Osteoblast (primary cell): ENCODE data around the gene FKBP10. TPM values are rescaled to one million over a fixed set of nuclear protein-coding genes. Genes with fewer than 3 reads are reported as not detected.
"Not testable (repeated sequence)": the region's sequence is repeated elsewhere in the genome, so short reads cannot be mapped to it uniquely, and the experiment has no call there.

ENCODE experiments used
- DNase-seq: peaks from one replicate; pipeline ENCODE4 v3.0.0; 2011; ENCODE audit warnings: low spot score, mixed read lengths; ENCODE audit not compliant: insufficient read length; ENCODE audit errors: missing footprints
- H2AFZ ChIP-seq: 2 replicates; pipeline ENCODE4 v1.6.0; 2011; ENCODE audit warnings: mild to moderate bottlenecking, low read length
- H3K27ac ChIP-seq: 2 replicates; pipeline ENCODE4 v1.5.1; 2011; ENCODE audit warnings: mild to moderate bottlenecking, low read depth, low read length, moderate library complexity
- H3K27me3 ChIP-seq: 2 replicates; pipeline ENCODE4 v1.6.0; 2012; ENCODE audit warnings: mild to moderate bottlenecking, control low read depth, inconsistent platforms, low read length, moderate library complexity; ENCODE audit not compliant: insufficient read depth
- H3K36me3 ChIP-seq: 2 replicates; pipeline ENCODE4 v1.5.1; 2011; ENCODE audit warnings: mild to moderate bottlenecking, low read length, control low read depth, moderate library complexity; ENCODE audit not compliant: insufficient read depth
- H3K4me1 ChIP-seq: 2 replicates; pipeline ENCODE4 v1.5.1; 2011; ENCODE audit warnings: mild to moderate bottlenecking, low read length, control low read depth, moderate library complexity; ENCODE audit not compliant: insufficient read depth
- H3K4me2 ChIP-seq: 2 replicates; pipeline ENCODE4 v1.6.0; 2011; ENCODE audit warnings: mild to moderate bottlenecking, low read length; ENCODE audit not compliant: insufficient read depth
- H3K4me3 ChIP-seq: fragments of 200-600 bp; sonication (generic); 3 replicates; pipeline ENCODE4 v1.5.1; 2012; ENCODE audit warnings: mild to moderate bottlenecking, low read length, inconsistent platforms; ENCODE audit not compliant: insufficient read depth
- H3K79me2 ChIP-seq: 2 replicates; pipeline ENCODE4 v1.6.0; 2012; ENCODE audit warnings: mild to moderate bottlenecking, low read length, control low read depth, inconsistent platforms; ENCODE audit not compliant: insufficient read depth
- H3K9me3 ChIP-seq: 2 replicates; pipeline ENCODE4 v1.5.1; 2011; ENCODE audit warnings: low read depth, low read length, control low read depth
- H4K20me1 ChIP-seq: 2 replicates; pipeline ENCODE4 v1.6.0; 2012; ENCODE audit warnings: mild to moderate bottlenecking, low read length, control low read depth; ENCODE audit not compliant: insufficient read depth
- total RNA-seq: library from RNA; depleted of rRNA; stranded (reverse); fragments of >200 nt; gene quantifications from 2 replicates; pipeline ENCODE4 v1.2.3, GENCODE V29; 2012
- TF ChIP-seq, protein P1 (sequence below): IDR thresholded peaks from 2 replicates; pipeline ENCODE4 v1.5.1; 2011; ENCODE audit warnings: mild to moderate bottlenecking, low read depth, low read length, moderate library complexity; ENCODE audit errors: extremely low read depth

FKBP10 gene
- total RNA-seq, 1 donor, result 396 TPM

DNA sequence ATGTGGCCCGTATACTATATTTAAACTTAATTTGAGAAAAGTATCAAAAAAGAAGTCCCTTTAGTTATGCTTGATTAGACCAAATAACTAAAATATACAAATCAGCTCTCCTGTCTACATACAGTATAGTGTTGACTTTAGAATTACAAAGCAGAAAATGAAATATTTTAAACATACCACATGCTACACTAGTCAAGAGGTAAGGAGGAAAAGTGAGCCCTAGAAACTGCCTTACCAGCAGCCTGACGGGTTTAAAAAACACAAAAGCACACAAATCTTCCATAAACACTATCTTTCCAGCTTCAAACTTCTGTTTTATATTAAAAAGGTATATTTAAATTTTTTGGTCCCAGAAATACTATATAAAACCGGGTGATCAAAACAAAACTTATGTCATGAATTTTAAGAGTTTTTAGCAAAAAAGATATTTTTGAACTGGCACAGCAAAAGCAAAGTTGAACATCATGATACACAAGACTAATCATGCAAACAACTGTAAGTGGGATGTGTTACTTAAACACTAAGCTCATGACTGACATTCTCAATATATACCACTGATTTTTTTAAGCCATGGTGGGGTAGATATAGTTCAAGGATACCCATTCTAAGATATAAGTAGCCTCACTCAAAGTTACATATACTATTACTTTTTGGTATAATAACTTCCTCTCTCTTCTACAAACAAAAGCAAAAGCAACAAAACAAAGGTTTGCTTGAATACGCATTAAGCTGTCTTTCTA, 36.6 kb downstream of the FKBP10 start:
- Histone ChIP-seq H3K36me3 (peaks cover 11% of the 10 kb centered on the region), H3K9me3 (no peaks in the 10 kb centered on the region), H3K4me1 (peaks cover 9% of the 10 kb centered on the region), H2AFZ (no peak overlapping the region), H3K4me2 (no peak overlapping the region), H3K79me2 (peaks cover 39% of the 10 kb centered on the region), H3K4me3 (no peak overlapping the region), H3K27ac (no peak overlapping the region), H3K27me3 (no peaks in the 10 kb centered on the region), H4K20me1 (peaks cover 26% of the 10 kb centered on the region)
- TF ChIP-seq, protein P1, sequence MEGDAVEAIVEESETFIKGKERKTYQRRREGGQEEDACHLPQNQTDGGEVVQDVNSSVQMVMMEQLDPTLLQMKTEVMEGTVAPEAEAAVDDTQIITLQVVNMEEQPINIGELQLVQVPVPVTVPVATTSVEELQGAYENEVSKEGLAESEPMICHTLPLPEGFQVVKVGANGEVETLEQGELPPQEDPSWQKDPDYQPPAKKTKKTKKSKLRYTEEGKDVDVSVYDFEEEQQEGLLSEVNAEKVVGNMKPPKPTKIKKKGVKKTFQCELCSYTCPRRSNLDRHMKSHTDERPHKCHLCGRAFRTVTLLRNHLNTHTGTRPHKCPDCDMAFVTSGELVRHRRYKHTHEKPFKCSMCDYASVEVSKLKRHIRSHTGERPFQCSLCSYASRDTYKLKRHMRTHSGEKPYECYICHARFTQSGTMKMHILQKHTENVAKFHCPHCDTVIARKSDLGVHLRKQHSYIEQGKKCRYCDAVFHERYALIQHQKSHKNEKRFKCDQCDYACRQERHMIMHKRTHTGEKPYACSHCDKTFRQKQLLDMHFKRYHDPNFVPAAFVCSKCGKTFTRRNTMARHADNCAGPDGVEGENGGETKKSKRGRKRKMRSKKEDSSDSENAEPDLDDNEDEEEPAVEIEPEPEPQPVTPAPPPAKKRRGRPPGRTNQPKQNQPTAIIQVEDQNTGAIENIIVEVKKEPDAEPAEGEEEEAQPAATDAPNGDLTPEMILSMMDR, result no peak
- no peak for DNase-seq

DNA sequence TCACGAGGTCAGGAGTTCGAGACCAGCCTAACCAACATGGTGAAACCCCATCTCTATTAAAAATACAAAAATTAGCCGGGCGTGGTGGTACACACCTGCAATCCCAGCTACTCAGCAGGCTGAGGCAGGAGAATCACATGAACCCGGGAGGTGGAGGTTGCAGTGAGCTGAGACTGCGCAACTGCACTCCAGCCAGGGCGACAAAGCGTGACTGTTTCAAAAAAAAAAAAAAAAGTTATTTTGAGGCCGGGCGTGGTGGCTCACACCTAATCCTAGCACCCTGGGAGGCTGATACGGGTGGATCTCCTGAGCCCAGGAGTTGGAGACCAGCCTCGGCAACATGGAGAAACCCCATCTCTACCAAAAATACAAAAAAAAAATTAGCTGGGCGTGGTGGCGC, 38.6 kb downstream of the FKBP10 start:
- not testable (repeated sequence) for H3K4me1 ChIP-seq, H2AFZ ChIP-seq, DNase-seq, H3K4me3 ChIP-seq, H3K4me2 ChIP-seq, H3K27me3 ChIP-seq, H3K9me3 ChIP-seq, H3K27ac ChIP-seq
- Histone ChIP-seq H4K20me1 (peaks cover 26% of the 10 kb centered on the region), H3K36me3 (peaks cover 16% of the 10 kb centered on the region), H3K79me2 (peaks cover 46% of the 10 kb centered on the region)

DNA sequence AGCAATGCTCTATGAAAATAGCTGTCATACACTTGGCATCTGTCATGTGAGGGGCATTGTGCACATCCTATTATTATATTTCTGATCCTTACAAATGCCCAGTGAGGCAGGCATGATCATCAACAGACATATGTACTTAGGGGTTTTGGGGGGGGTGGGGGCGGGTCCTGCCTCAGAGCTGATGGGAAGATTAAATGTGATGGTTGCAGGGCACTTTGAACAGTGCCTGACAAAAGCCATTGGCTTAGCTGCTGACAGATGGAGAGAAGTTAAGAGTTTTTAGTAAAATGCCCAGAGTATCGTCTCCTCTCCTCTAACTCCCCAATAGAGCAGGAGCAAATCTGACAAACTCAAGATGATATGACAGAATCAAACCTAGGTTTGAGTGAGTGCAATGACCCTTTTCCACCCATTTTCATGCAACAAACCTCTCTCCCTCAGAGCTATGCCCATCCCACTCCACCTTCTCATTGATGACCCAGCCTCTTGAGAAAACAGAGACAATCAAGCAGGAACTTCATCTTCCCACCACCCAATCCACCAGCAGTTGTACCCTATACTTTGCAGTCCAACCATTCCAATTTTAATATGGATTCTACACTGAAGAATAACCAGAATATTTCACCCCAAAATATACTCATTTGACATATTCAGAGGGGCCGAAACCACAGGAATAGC, 47.6 kb downstream of the FKBP10 start:
- Histone ChIP-seq H3K27ac (no peak overlapping the region), H3K79me2 (peaks cover 74% of the 10 kb centered on the region), H3K27me3 (no peaks in the 10 kb centered on the region), H3K9me3 (no peaks in the 10 kb centered on the region), H4K20me1 (peaks cover 41% of the 10 kb centered on the region), H2AFZ (no peak overlapping the region), H3K4me3 (no peak overlapping the region), H3K4me2 (no peak overlapping the region), H3K4me1 (peaks cover 9% of the 10 kb centered on the region), H3K36me3 (no peaks in the 10 kb centered on the region)
- no peak for DNase-seq
- TF ChIP-seq, protein P1, result no peak

DNA sequence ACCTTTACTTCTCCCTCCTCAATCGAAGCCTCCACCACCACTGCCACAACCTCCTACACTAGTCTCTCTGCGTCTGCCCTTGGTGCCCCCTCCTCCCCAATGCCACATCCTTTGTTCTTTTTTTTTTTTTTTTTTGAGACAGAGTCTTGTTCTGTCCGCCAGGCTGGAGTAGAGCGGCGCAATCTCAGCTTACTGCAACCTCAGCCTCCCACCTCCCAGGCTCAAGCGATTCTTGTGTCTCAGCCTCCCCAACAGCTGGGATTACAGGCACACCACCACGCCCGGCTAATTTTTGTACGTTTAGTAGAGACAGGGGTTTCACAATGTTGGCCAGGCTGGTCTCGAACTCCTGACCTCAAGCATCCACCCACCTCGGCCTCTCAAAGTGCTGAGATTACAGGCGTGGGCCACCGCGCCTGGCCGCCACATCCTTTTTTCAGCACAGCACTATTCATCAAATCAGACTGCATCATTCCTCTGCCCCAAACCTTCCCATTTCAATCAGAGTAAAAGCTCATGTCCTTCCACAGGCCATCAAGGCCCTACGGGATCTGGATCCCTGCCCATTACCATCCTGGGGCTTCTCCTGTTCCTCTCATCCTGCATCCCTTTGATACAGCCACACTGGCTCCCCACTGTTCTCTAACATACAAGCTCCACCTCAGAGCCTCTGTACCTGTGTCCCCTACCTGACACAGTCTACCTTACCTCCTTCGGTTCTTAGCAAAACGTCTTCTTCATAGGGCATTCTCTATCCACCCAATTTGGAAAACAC, 50.5 kb downstream of the FKBP10 start:
- Histone ChIP-seq H3K79me2 (peaks cover 61% of the 10 kb centered on the region), H3K27me3 (no peaks in the 10 kb centered on the region), H2AFZ (no peak overlapping the region), H3K4me1 (peaks cover 12% of the 10 kb centered on the region), H3K4me2 (peak overlapping the region; percentile 100), H3K9me3 (no peaks in the 10 kb centered on the region), H3K4me3 (peak overlapping the region; percentile 98), H3K36me3 (peaks cover 16% of the 10 kb centered on the region), H3K27ac (no peak overlapping the region), H4K20me1 (peaks cover 45% of the 10 kb centered on the region)
- TF ChIP-seq, protein P1, result no peak
- no peak for DNase-seq
